H7 (cell line): ENCODE results near the gene ARSI. TPM values are rescaled to one million over a fixed set of nuclear protein-coding genes. Genes with fewer than 3 reads are reported as not detected.
"Not testable (repeated sequence)": the region's sequence is repeated elsewhere in the genome, so short reads cannot be mapped to it uniquely, and the experiment has no call there.

ENCODE experiments used
- DNase-seq: peaks from one replicate; pipeline ENCODE4 v3.0.0; 2012
- H3K27me3 ChIP-seq: 2 replicates; pipeline ENCODE4 v1.6.0; 2011; ENCODE audit warnings: mild to moderate bottlenecking, low read length; ENCODE audit not compliant: control insufficient read depth, insufficient read depth
- H3K36me3 ChIP-seq: replicated peaks from 2 replicates; pipeline ENCODE4 v1.5.1; 2011; ENCODE audit warnings: low read length; ENCODE audit not compliant: control insufficient read depth, insufficient read depth
- H3K4me3 ChIP-seq: 2 replicates; pipeline ENCODE4 v1.5.1; 2011; ENCODE audit warnings: low read depth, mild to moderate bottlenecking, control low read depth, low read length, moderate library complexity; ENCODE audit not compliant: insufficient read depth
- total RNA-seq: library from RNA; depleted of rRNA; stranded (reverse); fragments of >200 nt; shearing (Covaris generic); gene quantifications from 2 replicates; pipeline ENCODE4 v1.2.3, GENCODE V29; 2014; rRNA removed

Gene ARSI
- total RNA-seq, 1 experiment from 2014 or later: 3.6 TPM

DNA sequence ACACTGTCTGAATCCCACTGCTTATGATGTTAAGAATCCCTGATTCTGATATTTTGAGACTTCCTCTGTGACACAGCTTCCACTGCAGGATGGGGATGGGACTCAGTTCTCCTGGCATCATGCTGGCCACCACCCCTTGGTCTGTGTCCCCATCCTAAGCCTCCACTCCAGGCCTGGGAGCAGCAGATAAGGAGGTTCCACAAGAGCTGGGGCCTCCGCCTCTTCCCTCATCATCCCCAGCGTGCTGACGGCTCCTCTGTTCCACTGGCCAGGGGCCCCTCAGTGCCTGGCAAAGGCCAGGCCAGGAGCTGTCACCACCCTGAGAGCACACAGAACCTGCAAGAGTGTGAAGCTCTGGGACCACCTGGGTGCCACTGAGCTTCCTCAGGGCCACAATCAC lies 53.8 kb downstream of the ARSI start:
- no peak for DNase-seq
- H3K36me3 ChIP-seq: no peaks in the 10 kb centered on the region
- no peaks in the 10 kb centered on the region for H3K27me3 ChIP-seq
- H3K4me3 ChIP-seq: no peak overlapping the region

DNA sequence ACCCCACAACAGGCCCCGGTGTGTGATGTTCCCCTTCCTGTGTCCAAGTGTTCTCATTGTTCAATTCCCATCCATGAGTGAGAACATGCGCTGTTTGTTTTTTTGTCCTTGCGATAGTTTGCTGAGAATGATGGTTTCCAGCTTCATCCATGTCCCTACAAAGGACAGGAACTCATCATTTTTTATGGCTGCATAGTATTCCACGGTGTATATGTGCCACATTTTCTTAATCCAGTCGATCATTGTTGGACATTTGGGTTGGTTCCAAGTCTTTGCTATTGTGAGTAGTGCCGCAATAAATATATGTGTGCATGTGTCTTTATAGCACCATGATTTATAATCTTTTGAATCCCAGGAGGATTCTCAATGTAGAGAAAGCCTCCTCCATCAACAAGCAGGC lies 54.2 kb downstream of the ARSI start:
- not testable (repeated sequence) for H3K36me3 ChIP-seq, H3K27me3 ChIP-seq, DNase-seq, H3K4me3 ChIP-seq

GRCh38 chr5:150247726-150248125 lies 55.0 kb downstream of the ARSI start:
- no peaks in the 10 kb centered on the region for H3K27me3 ChIP-seq

DNA sequence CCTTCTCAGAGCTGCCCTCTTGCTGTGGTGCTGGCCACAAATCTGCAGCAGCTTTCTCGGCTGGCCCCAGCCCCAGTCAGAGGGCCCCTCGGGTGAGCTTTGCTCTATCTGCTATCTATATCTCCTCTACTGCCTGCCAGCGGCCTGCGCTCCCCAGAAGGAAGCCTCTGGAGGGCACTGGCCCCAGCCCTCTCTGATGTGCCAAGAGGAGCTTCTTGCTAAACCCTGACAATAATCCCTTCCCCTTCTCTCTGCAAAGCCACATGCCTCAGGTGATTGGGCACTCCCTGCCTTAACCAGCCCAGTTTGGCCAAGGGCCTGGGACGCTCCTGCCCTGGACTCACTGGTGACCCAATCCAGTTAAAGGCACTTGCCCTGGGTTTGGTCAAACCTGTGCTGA lies 55.9 kb downstream of the ARSI start:
- Histone ChIP-seq H3K36me3 (no peaks in the 10 kb centered on the region), H3K4me3 (no peak overlapping the region), H3K27me3 (no peaks in the 10 kb centered on the region)
- no peak for DNase-seq

More at GRCh38 chr5:150247726-150248125, 55.0 kb downstream of the ARSI start:
- Histone ChIP-seq H3K36me3 (no peaks in the 10 kb centered on the region), H3K4me3 (no peak overlapping the region)
- DNase-seq: no peak

DNA sequence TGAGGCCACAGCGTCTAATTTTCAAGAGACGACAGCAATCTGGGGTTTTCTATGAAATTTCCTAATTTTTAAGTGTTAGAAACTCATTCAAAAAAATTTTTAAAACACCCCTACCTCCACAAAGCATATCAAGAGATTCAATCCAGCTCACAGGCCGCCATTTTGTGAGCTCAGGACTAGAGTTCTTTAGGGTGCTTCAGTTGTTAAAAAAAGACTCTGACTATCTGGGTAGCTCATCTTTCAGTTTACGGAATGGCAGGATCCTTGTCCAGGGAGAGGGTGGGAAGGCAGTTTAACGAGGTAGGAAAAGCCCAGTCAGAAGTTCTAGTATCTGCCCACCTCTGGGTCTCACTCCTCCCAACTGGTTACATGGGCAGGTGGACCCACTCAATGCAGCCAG lies 56.3 kb downstream of the ARSI start:
- no peaks in the 10 kb centered on the region for H3K36me3 ChIP-seq
- H3K4me3 ChIP-seq: no peak overlapping the region
- no peaks in the 10 kb centered on the region for H3K27me3 ChIP-seq
- DNase-seq: no peak

Other genes with a start within 250 kb of the ARSI start
- gene CSF1R, start 216.4 kb downstream of the ARSI start, total RNA-seq: not detected in 2 replicates
- 0.48 and 3.2 TPM in 2 replicates for gene PDGFRB, start 147.1 kb downstream of the ARSI start, total RNA-seq
- 0.62 TPM in 1 of 2 replicates, not detected in the other for gene CDX1, start 136.1 kb downstream of the ARSI start, total RNA-seq
- not detected in 2 replicates for gene SLC6A7, start 112.8 kb downstream of the ARSI start, total RNA-seq
- 0.07 TPM in 1 of 2 replicates, not detected in the other for gene CAMK2A, start 13.1 kb downstream of the ARSI start, total RNA-seq
- 108 and 115 TPM in 2 replicates for gene TCOF1, start 54.8 kb upstream of the ARSI start, total RNA-seq
- 18.0 and 32.2 TPM in 2 replicates for gene CD74, start 110.0 kb upstream of the ARSI start, total RNA-seq
- 2,734 and 3,255 TPM in 2 replicates for gene RPS14, start 146.8 kb upstream of the ARSI start, total RNA-seq
- 24.8 and 28.7 TPM in 2 replicates for gene NDST1, start 205.2 kb upstream of the ARSI start, total RNA-seq